ENCODE data around the gene CIT.

Gene CIT

GRCh38 chr12:119679081-119679480, 198.0 kb downstream of the CIT start:
- H4K20me1 ChIP-seq (ENCODE audit: insufficient read depth, low read length): no peaks in the 10 kb centered on the region
- H3K27ac ChIP-seq (ENCODE audit: low read depth, low read length, poor library complexity, severe bottlenecking): no peak overlapping the region
- no peaks in the 10 kb centered on the region for H3K9me2 ChIP-seq (ENCODE audit: low read depth, low read length)
- H3K27me3 ChIP-seq (ENCODE audit: insufficient read depth, low read length): no peaks in the 10 kb centered on the region
- H3K4me1 ChIP-seq (ENCODE audit: insufficient read depth, low read length, severe bottlenecking): peaks cover 21% of the 10 kb centered on the region
- H3K4me2 ChIP-seq (ENCODE audit: low read length): no peak overlapping the region
- no peaks in the 10 kb centered on the region for H3K9me3 ChIP-seq (ENCODE audit: low read length)
- TF ChIP-seq EZH2 (IDR thresholded peaks at IDR 0.05; ENCODE audit: borderline replicate concordance, low read length): no peak
- TF ChIP-seq CTCF (IDR thresholded peaks at IDR 0.05; ENCODE audit: low read length): no peak
- no peaks in the 10 kb centered on the region for H3K79me2 ChIP-seq (ENCODE audit: insufficient read depth, low read length)
- H3F3A ChIP-seq (ENCODE audit: insufficient read depth, low read length): no peaks in the 10 kb centered on the region
- no peak overlapping the region for H3K4me3 ChIP-seq (ENCODE audit: low read depth, low read length, poor library complexity, severe bottlenecking)
- H2AFZ ChIP-seq (ENCODE audit: low read length): no peak overlapping the region
- H3K36me3 ChIP-seq (ENCODE audit: insufficient read depth, low read length): peaks cover 93% of the 10 kb centered on the region
- no peak overlapping the region for H3K9ac ChIP-seq (ENCODE audit: low read length)

GRCh38 chr12:119678459-119678858, 198.7 kb downstream of the CIT start:
- no peaks in the 10 kb centered on the region for H3K9me3 ChIP-seq (ENCODE audit: low read length)
- H3K9ac ChIP-seq (ENCODE audit: low read length): no peak overlapping the region
- no peaks in the 10 kb centered on the region for H3K27me3 ChIP-seq (ENCODE audit: insufficient read depth, low read length)
- no peak overlapping the region for H3K4me2 ChIP-seq (ENCODE audit: low read length)
- H3K79me2 ChIP-seq (ENCODE audit: insufficient read depth, low read length): no peaks in the 10 kb centered on the region
- H4K20me1 ChIP-seq (ENCODE audit: insufficient read depth, low read length): no peaks in the 10 kb centered on the region
- no peak overlapping the region for H2AFZ ChIP-seq (ENCODE audit: low read length)
- TF ChIP-seq EZH2 (IDR thresholded peaks at IDR 0.05; ENCODE audit: borderline replicate concordance, low read length): no peak
- no peak for TF ChIP-seq CTCF (IDR thresholded peaks at IDR 0.05; ENCODE audit: low read length)
- peaks cover 21% of the 10 kb centered on the region for H3K4me1 ChIP-seq (ENCODE audit: insufficient read depth, low read length, severe bottlenecking)
- no peak overlapping the region for H3K4me3 ChIP-seq (ENCODE audit: low read depth, low read length, poor library complexity, severe bottlenecking)
- H3F3A ChIP-seq (ENCODE audit: insufficient read depth, low read length): no peaks in the 10 kb centered on the region
- H3K9me2 ChIP-seq (ENCODE audit: low read depth, low read length): no peaks in the 10 kb centered on the region
- H3K36me3 ChIP-seq (ENCODE audit: insufficient read depth, low read length): peaks cover 94% of the 10 kb centered on the region
- no peak overlapping the region for H3K27ac ChIP-seq (ENCODE audit: low read depth, low read length, poor library complexity, severe bottlenecking)

- Histone ChIP-seq H3K36me3 (ENCODE audit: insufficient read depth, low read length) (peaks cover 99% of the 10 kb centered on the region), H3K27me3 (ENCODE audit: insufficient read depth, low read length) (no peaks in the 10 kb centered on the region), H3K4me2 (ENCODE audit: low read length) (no peak overlapping the region), H3K79me2 (ENCODE audit: insufficient read depth, low read length) (no peaks in the 10 kb centered on the region), H3F3A (ENCODE audit: insufficient read depth, low read length) (no peaks in the 10 kb centered on the region), H3K9me2 (ENCODE audit: low read depth, low read length) (no peaks in the 10 kb centered on the region), H3K9me3 (ENCODE audit: low read length) (no peaks in the 10 kb centered on the region), H3K4me1 (ENCODE audit: insufficient read depth, low read length, severe bottlenecking) (peaks cover 6% of the 10 kb centered on the region), H2AFZ (ENCODE audit: low read length) (no peak overlapping the region), H3K27ac (ENCODE audit: low read depth, low read length, poor library complexity, severe bottlenecking) (no peak overlapping the region), H3K9ac (ENCODE audit: low read length) (no peak overlapping the region), H3K4me3 (ENCODE audit: low read depth, low read length, poor library complexity, severe bottlenecking) (no peak overlapping the region), H4K20me1 (ENCODE audit: insufficient read depth, low read length) (no peaks in the 10 kb centered on the region)
- TF ChIP-seq EZH2 (IDR thresholded peaks at IDR 0.05; ENCODE audit: borderline replicate concordance, low read length) (no peak), CTCF (IDR thresholded peaks at IDR 0.05; ENCODE audit: low read length) (0 out of 2 replicates have a peak, but pooled peaks have one; percentile 8)
Observed at GRCh38 chr12:119676573-119676972, 200.5 kb downstream of the CIT start.

Measured in OCI-LY1 (cell line).